Chondrocyte (in vitro differentiated cells): ENCODE measurements around the gene GPSM3. TPM values are rescaled to one million over a fixed set of nuclear protein-coding genes. Genes with fewer than 3 reads are reported as not detected.

ENCODE experiments used
- DNase-seq: peaks from one replicate; pipeline ENCODE4 v3.0.0; 2021; ENCODE audit warnings: mixed read lengths, low spot score
- H3K27ac Mint-ChIP-seq: one replicate; pipeline ENCODE4 v1.8.0; 2021; ENCODE audit warnings: mild to moderate bottlenecking, moderate library complexity, mixed read lengths; ENCODE audit not compliant: unreplicated experiment
- H3K27me3 Mint-ChIP-seq: 2 replicates; pipeline ENCODE4 v1.8.0; 2021; ENCODE audit warnings: low read depth, mixed read lengths
- H3K36me3 Mint-ChIP-seq: 2 replicates; pipeline ENCODE4 v1.8.0; 2021; ENCODE audit warnings: low read depth, mixed read lengths
- H3K4me1 Mint-ChIP-seq: 2 replicates; pipeline ENCODE4 v1.8.0; 2021; ENCODE audit warnings: low read depth, mild to moderate bottlenecking, mixed read lengths
- H3K4me3 Mint-ChIP-seq: one replicate; pipeline ENCODE4 v1.8.0; 2021; ENCODE audit warnings: mild to moderate bottlenecking, moderate library complexity, mixed read lengths; ENCODE audit not compliant: unreplicated experiment
- H3K9me3 Mint-ChIP-seq: 2 replicates; pipeline ENCODE4 v1.8.0; 2021; ENCODE audit warnings: low read depth, mixed read lengths
- CTCF ChIP-seq: fragments of 200-600 bp; sonication (generic); IDR thresholded peaks from 2 replicates; pipeline ENCODE4 v1.5.0; 2021; ENCODE audit warnings: antibody characterized with exemption, mild to moderate bottlenecking, moderate library complexity
- total RNA-seq: library from RNA; stranded (reverse); gene quantifications from 3 replicates; pipeline ENCODE4 v1.2.1, GENCODE V29; 2021

The GPSM3 gene
- total RNA-seq, 1 donor from 2014 or later: 5.6 TPM

- Mint-ChIP-seq H3K36me3 (no peaks in the 10 kb centered on the region), H3K27me3 (peaks cover 11% of the 10 kb centered on the region), H3K4me3 (no peak overlapping the region), H3K4me1 (no peaks in the 10 kb centered on the region), H3K27ac (no peak overlapping the region), H3K9me3 (no peaks in the 10 kb centered on the region)
- no peak for TF ChIP-seq CTCF
- DNase-seq: no peak
Observed at GRCh38 chr6:32224696-32225095, 32.3 kb upstream of the GPSM3 start.

- Mint-ChIP-seq H3K36me3 (no peaks in the 10 kb centered on the region), H3K9me3 (no peaks in the 10 kb centered on the region), H3K4me1 (no peaks in the 10 kb centered on the region), H3K27me3 (peaks cover 17% of the 10 kb centered on the region), H3K4me3 (no peak within 1 kb of the TSS), H3K27ac (no peak within 1 kb of the TSS)
- DNase-seq: no peak
- no peak for TF ChIP-seq CTCF
Observed at GRCh38 chr6:32223258-32224235, 31.1 kb upstream of the GPSM3 start, which contains the start of gene NOTCH4. NOTCH4 (minus strand) TSS chr6:32224067; CDS start chr6:32223928, 139 bp downstream.

- Mint-ChIP-seq H3K36me3 (no peaks in the 10 kb centered on the region), H3K4me1 (no peaks in the 10 kb centered on the region), H3K27ac (no peak overlapping the region), H3K27me3 (peaks cover 20% of the 10 kb centered on the region), H3K4me3 (no peak overlapping the region), H3K9me3 (peaks cover 2% of the 10 kb centered on the region)
- TF ChIP-seq CTCF: no peak
- DNase-seq: no peak
Observed at GRCh38 chr6:32222333-32223230, 30.1 kb upstream of the GPSM3 start.

- H3K4me1 Mint-ChIP-seq: no peaks in the 10 kb centered on the region
- peaks cover 4% of the 10 kb centered on the region for H3K9me3 Mint-ChIP-seq
- DNase-seq: no peak
- H3K27me3 Mint-ChIP-seq: peaks cover 30% of the 10 kb centered on the region
- H3K4me3 Mint-ChIP-seq: no peak overlapping the region
- no peaks in the 10 kb centered on the region for H3K36me3 Mint-ChIP-seq
- TF ChIP-seq CTCF: no peak
- H3K27ac Mint-ChIP-seq: no peak overlapping the region
Observed at GRCh38 chr6:32220021-32220420, 27.6 kb upstream of the GPSM3 start.

GRCh38 chr6:32218167-32218566 lies 25.7 kb upstream of the GPSM3 start:
- H3K27me3 Mint-ChIP-seq: peaks cover 25% of the 10 kb centered on the region

More at GRCh38 chr6:32218167-32218566, 25.7 kb upstream of the GPSM3 start:
- Mint-ChIP-seq H3K4me3 (no peak overlapping the region), H3K4me1 (no peaks in the 10 kb centered on the region), H3K9me3 (peaks cover 4% of the 10 kb centered on the region), H3K36me3 (no peaks in the 10 kb centered on the region), H3K27ac (no peak overlapping the region)
- no peak for TF ChIP-seq CTCF
- DNase-seq: no peak
